Bladder microvascular endothelial cell (primary cell): ENCODE measurements around the gene MUC16. TPM values are rescaled to one million over a fixed set of nuclear protein-coding genes. Genes with fewer than 3 reads are reported as not detected.

Experiments used
- total RNA-seq: library from RNA; depleted of rRNA; stranded (reverse); fragments of >200 nt; gene quantifications from 2 replicates; pipeline ENCODE4 v1.2.3, GENCODE V29; 2014

The MUC16 gene
- not detected in 2 replicates for total RNA-seq

GRCh38 chr19:9009935-9010651 is at the start of gene MUC16:
TSS of gene MUC16 (minus strand) at chr19:9010409.

Other genes with a start within 250 kb of the MUC16 start
- gene ZNF558, start 178.1 kb downstream of the MUC16 start, total RNA-seq, result 2.3 and 3.2 TPM in 2 replicates
- gene MBD3L1, start 178.0 kb downstream of the MUC16 start, total RNA-seq, result not detected in 2 replicates
- not detected in 2 replicates for gene OR1M1, start 76.7 kb upstream of the MUC16 start, total RNA-seq
- not detected in 2 replicates for gene OR7G2, start 97.1 kb upstream of the MUC16 start, total RNA-seq
- gene OR7G1, start 105.4 kb upstream of the MUC16 start, total RNA-seq, result not detected in 2 replicates
- gene OR7G3, start 116.5 kb upstream of the MUC16 start, total RNA-seq, result not detected in 2 replicates
- gene ZNF317, start 130.0 kb upstream of the MUC16 start, total RNA-seq, result 8.4 and 17.7 TPM in 2 replicates
- gene OR7D2, start 168.6 kb upstream of the MUC16 start, total RNA-seq, result not detected in 2 replicates
- not detected in 2 replicates for gene OR7D4, start 209.2 kb upstream of the MUC16 start, total RNA-seq
- not detected in 2 replicates for gene OR7E24, start 240.5 kb upstream of the MUC16 start, total RNA-seq